Pancreas (tissue), 10 donors: ENCODE results near the gene CCDC158. TPM values are rescaled to one million over a fixed set of nuclear protein-coding genes. Genes with fewer than 3 reads are reported as not detected.
A peak's percentile ranks its signal among the peaks of the same experiment; 100 is the strongest.

ENCODE experiments used
- ATAC-seq, 4 donors: fragments of 200-7000 bp; cut with Tn5 transposase; one replicate each; pipeline versions ENCODE4 v1.8.0 to v1.9.1; 2020; ENCODE audit warnings: mild to moderate bottlenecking in 4 of 4, moderate library complexity in 4 of 4
- DNase-seq, 6 donors: peaks; one replicate each; pipeline ENCODE4 v3.0.0-alpha.2; 2020
- FAIRE-seq: peaks from 2 replicates; lab custom pipeline; 2012; peaks lifted over from hg19 to GRCh38; lab: Jason Lieb, UNC
- H3K27ac ChIP-seq, 4 donors: fragments of 200-600 bp; sonication (generic); 1 replicate in 3 of 4; 2 replicates in 1 of 4; pipeline versions ENCODE4 v1.5.0 to v1.8.0; 2020
- H3K27me3 ChIP-seq, 4 donors: fragments of 200-600 bp; one replicate each; pipeline ENCODE4 v1.8.0; 2021
- H3K36me3 ChIP-seq, 3 donors: fragments of 200-600 bp; sonication (generic) in 1 of 3; one replicate each; pipeline versions ENCODE4 v1.5.0 to v1.8.0; 2020 to 2021
- H3K4me1 ChIP-seq, 3 donors: fragments of 200-600 bp; one replicate each; pipeline ENCODE4 v1.8.0; 2021
- H3K4me3 ChIP-seq, 4 donors: fragments of 200-600 bp; sonication (generic) in 2 of 4; one replicate each; pipeline versions ENCODE4 v1.5.0 to v1.8.0; 2020 to 2021
- H3K9me3 ChIP-seq, 4 donors: fragments of 200-600 bp; one replicate each; pipeline ENCODE4 v1.8.0; 2021
- CTCF ChIP-seq, 4 donors: fragments of 200-600 bp; sonication (generic) in 3 of 4; IDR thresholded peaks; one replicate each; pipeline versions ENCODE4 v1.5.0 to v1.8.0; 2021; ENCODE audit warnings: antibody characterized with exemption in 4 of 4
- WGBS, 2 donors: extraction: QIAGEN DNeasy Blood & Tissue Kit; methylation state at CpG; one replicate each; pipeline ENCODE4 v1.1.7; 2013; 5-methylcytosine and 5-hydroxymethylcytosine counted together
- intact Hi-C, 3 donors: fragments of 100-400 bp; cut with DNase I; formaldehyde crosslinking; loops; one replicate each; pipeline versions ENCODE4 v1.11.1 to v1.14.2; 2022
- polyA plus RNA-seq, 2 donors: library from polyadenylated mRNA; stranded (reverse); fragments of 200-250 nt; gene quantifications; one replicate each; pipeline ENCODE4 v1.2.3, GENCODE V29; 2013
- total RNA-seq, 6 donors: library from RNA; stranded (reverse); fragmentation: NEBNext Ultra II Directional in 4 of 6; extraction: Animal tissue kit (Norgen Biotek cat#: 25700) in 4 of 6; gene quantifications; one replicate each; pipeline versions ENCODE4 v1.2.1 to v1.2.4, GENCODE V29; 2021 to 2023
- donor health status: healthy with polysubstance abuse.
- donor health status: DM: no; HTN: no; CAD: no; lungs with moderate emphysema.
- donor health status: DM: no; HTN: no; CAD: no.
- donor health status: control.
- donor health status: control.
- donor health status: Bipolar disorder and iron deficiency.
- donor health status: DM: yes; HTN: yes; CAD: no.
- donor health status: DM: no; HTN: no; CAD: no.
- donor health status: DM: no; HTN: no; CAD: no.
- donor health status: DM: yes; HTN: yes; CAD: no.

Gene CCDC158
- total and polyA plus RNA-seq, 8 donors, result 0.19 to 0.94 (median 0.61) TPM

- intact Hi-C loops, result loop anchor here in 1 of 3 donors (10.0 kb wide), 1 partner anchor 53 kb away; the partner anchor contains the start of gene FAM47E
- TF ChIP-seq CTCF (IDR thresholded peaks at IDR 0.05), result no peak
- Histone ChIP-seq H3K4me3 (peak overlapping the region; percentile 41 to 92 (median 64)), H3K4me1 (peaks cover 0 to 18% (median 3%) of the 10 kb centered on the region in 3 donors), H3K9me3 (no peaks in the 10 kb centered on the region), H3K27me3 (no peaks in the 10 kb centered on the region), H3K36me3 (no peaks in the 10 kb centered on the region), H3K27ac (peak overlapping the region in 3 of 4 donors; percentile 64 to 97 (median 93))
- DNase-seq (peak in 5 of 6 donors; percentile 30 to 77 (median 48)), FAIRE-seq (no peak), ATAC-seq (peak in 1 of 4 donors; percentile 1)
- WGBS, 2 donors, result 11 to 16% methylated on average over 4 of the region's 4 CpGs
These were observed 113.3 kb downstream of the CCDC158 start for GRCh38 chr4:76307660-76308014.

GRCh38 chr4:76306882-76307659 lies 113.9 kb downstream of the CCDC158 start:
- H3K27ac ChIP-seq, result peak overlapping the region; percentile 64 to 97 (median 90)
- DNase-seq, result peak; percentile 45 to 87 (median 72)
- intact Hi-C loops, result loop anchor here in 1 of 3 donors (10.0 kb wide), 1 partner anchor 52 kb away; the partner anchor contains the start of gene FAM47E
- no peaks in the 10 kb centered on the region for H3K36me3 ChIP-seq
- 1 to 3% methylated on average over 32 to 37 of the region's 37 CpGs for WGBS, 2 donors
- FAIRE-seq, result no peak
- H3K4me3 ChIP-seq, result peak overlapping the region; percentile 41 to 92 (median 64)
- H3K9me3 ChIP-seq, result no peaks in the 10 kb centered on the region
- H3K4me1 ChIP-seq, result peaks cover 3 to 18% (median 7%) of the 10 kb centered on the region in 3 donors
- TF ChIP-seq CTCF (IDR thresholded peaks at IDR 0.05), result peak in 1 of 4 donors; percentile 12
- no peaks in the 10 kb centered on the region for H3K27me3 ChIP-seq
- peak; percentile 64 to 82 (median 74) for ATAC-seq

- H3K27ac ChIP-seq, result peak within 1 kb of the TSS; percentile 64 to 97 (median 90)
- 1% methylated on average over 80 to 85 of the region's 85 CpGs for WGBS, 2 donors
These were observed 114.7 kb downstream of the CCDC158 start, which contains the start of gene STBD1 for GRCh38 chr4:76305971-76306881. Gene STBD1, plus strand, starts transcription at chr4:76306733. Its CDS starts 37 bp downstream, at chr4:76306770.

More at GRCh38 chr4:76305971-76306881, 114.7 kb downstream of the CCDC158 start, which contains the start of gene STBD1:
- DNase-seq (peak; percentile 80 to 92 (median 86)), ATAC-seq (peak; percentile 88 to 90 (median 88)), FAIRE-seq (no peak)
- Histone ChIP-seq H3K27me3 (no peaks in the 10 kb centered on the region), H3K4me3 (peak within 1 kb of the TSS; percentile 41 to 92 (median 64)), H3K36me3 (no peaks in the 10 kb centered on the region), H3K4me1 (peaks cover 11 to 26% (median 13%) of the 10 kb centered on the region in 3 donors), H3K9me3 (no peaks in the 10 kb centered on the region)
- TF ChIP-seq CTCF (IDR thresholded peaks at IDR 0.05), result no peak
- intact Hi-C loops, result loop anchor here in 1 of 3 donors (10.0 kb wide), 1 partner anchor 51 kb away; the partner anchor contains the start of gene FAM47E
